SK-N-DZ (cell line): ENCODE data around the gene ZBTB7B.
"Not testable (repeated sequence)": the region's sequence is repeated elsewhere in the genome, so short reads cannot be mapped to it uniquely, and the experiment has no call there.

Source experiments
- DNase-seq: peaks from one replicate; pipeline ENCODE4 v3.0.0-alpha.2; 2015; ENCODE audit warnings: low spot score

ZBTB7B gene

DNA sequence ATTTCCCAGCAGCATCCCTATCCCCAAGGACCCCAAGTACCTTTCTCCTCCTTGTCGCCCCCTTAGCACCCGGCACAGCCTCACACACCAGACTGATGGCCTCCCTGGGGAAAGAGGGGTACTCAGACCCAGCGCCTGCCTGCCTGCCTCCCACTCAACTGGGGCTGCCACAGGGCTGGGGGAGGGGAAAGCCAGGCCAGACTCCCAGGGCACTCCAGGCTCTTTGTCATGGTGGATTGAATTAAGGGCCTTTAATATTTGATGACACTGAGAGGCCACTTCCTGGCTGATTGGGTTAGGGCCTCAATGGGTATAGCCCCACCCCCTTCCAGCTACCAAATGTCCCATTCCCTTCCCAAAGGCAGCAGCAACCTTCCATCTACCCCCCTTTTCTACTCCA lies 33.9 kb upstream of the ZBTB7B start:
- peak; percentile 65 for DNase-seq

DNA sequence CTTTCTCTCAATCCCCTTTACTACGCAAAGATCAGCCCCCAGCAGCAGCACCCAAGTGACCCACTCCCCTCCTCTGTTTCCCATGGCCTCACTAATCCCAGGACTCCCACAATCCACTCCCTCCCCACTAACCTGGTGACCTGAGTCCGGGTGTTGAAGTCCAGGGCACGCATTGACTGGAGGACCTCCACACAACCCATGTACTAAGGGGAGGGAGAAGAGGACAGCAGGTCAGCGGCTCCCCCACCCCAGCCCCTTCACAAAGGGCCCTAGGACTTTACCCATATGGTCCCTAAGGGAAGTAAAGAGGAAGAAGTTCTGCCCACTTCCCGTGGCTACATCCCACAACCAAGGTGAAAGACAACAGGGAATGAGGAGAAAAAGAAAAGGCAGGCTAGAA lies 33.4 kb upstream of the ZBTB7B start:
- no peak for DNase-seq

GRCh38 chr1:154969860-154970452 lies 32.6 kb upstream of the ZBTB7B start:
- DNase-seq: no peak

GRCh38 chr1:154970631-154971340 lies 31.8 kb upstream of the ZBTB7B start, which contains the start of gene SHC1:
SHC1 (minus strand) TSS chr1:154970747; CDS start chr1:154970526, 221 bp downstream.
- DNase-seq: peak; percentile 93

GRCh38 chr1:154971341-154971998 lies 31.1 kb upstream of the ZBTB7B start:
- DNase-seq: no peak

DNA sequence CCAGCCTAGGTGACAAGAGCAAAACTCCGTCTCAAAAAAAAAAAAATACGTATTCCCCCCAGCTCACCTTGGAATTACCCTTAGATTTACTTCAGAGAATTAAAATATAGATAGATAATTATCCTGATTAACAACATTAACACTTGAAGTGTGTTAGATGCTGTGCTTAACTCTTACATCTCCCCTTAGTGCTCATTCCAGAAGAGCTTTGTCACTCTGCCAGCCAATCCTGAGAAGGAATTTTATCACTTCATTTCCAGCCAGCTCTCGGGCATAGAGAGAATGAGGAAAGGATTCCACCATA lies 30.4 kb upstream of the ZBTB7B start:
- no peak for DNase-seq

DNA sequence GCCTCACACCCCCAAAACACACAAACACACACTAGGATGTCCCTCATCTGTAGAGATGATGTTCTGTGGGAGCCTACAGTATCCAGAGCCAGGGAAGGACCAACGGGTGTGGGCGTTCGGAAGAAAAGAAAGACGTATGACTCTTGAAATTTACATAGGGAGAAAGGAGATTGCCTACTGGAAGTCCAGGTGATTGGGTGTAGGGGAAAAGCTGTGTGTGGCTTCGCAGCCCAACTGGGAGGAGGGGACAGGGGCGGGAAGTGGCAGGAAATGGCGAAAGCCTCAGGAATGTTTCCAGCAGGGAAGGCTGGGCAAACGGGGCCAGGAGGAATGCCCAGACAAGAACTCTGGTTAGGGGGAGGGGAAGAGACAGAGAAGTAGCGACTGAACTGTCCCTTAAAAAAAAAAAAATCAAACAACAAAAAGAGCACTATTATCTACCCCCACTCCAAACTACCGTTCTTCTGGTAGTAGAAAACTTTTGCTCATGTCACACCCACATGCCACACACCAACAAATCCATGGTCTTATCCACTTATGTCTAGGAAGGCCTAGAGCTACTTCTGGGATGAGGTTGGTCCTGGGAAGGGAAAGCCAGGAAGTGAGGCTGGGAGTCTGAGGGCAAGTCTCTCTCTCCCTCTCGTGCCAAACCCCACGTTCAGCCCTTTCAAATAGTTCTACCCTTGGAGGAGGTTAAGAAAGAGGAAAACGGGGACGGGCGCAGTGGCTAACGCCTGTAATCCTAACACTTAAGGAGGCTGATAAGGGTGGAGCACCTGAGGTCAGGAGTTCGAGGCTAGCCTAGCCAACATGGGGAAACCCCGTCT lies 29.9 kb upstream of the ZBTB7B start:
- DNase-seq: no peak

GRCh38 chr1:154973344-154974101 lies 29.1 kb upstream of the ZBTB7B start:
- peak; percentile 96 for DNase-seq

DNA sequence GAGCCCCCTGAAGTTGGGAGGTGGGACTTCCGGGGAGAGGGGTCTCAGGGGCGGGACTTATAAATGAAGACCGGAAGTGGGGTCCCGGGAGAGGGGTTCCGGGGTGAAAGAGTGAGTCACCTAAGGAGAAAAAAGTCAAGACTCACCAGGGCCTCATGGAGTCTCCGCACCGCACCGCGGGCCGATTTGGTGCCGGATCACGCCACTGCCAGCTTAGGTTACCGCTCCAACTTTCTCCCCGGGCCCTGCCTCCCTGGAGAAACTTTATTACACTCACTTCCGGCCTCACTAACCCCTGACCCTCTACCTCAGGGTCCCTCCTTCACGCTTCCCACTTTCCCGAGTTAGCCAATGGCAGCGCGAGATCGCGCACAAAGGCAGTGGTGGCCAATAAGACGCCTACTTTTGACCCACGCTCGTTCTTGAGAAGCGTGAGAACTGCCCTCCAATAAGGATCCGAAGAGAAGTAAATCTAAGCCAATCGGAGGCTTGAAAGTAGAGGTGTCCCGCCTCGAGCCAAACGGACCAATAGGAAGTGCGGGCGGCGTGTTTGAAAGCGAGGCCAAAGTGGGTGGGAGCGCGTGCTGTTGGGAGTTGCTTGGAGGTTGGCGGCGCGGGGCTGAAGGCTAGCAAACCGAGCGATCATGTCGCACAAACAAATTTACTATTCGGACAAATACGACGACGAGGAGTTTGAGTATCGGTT lies 28.3 kb upstream of the ZBTB7B start, which contains the start of gene CKS1B:
CKS1B (plus strand) TSS at position 580 of the 706 bp plus-strand sequence; CDS start at position 645, 65 bp downstream.
- DNase-seq: peak; percentile 100

DNA sequence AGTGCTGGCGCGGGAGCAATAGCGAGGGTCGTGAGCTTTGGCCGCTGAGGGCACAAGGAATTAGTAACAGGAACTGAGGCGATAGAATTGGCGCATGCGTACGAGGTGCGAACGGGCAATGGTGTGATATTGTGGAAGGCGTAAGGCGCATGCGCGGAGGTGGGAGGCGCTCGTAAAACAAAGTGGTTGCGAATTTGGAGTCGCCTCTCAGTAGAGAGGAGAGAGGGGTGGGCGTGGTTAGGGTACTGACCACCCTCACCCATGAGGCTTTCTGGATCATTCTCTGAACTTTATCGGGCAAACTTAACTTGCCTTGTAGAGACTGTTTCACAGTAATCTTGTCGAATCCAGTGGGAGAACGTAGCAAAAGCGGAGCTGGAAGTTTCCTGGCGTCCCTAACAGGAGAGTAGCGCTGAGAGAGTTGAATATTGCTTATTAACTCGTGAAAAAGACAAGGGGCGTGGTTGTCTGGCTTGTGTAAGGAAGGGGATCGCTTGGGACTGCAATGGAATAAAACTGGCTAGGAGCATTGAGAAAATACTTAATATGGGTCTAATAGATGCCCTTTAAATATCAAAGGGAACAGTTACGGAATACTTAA lies 27.7 kb upstream of the ZBTB7B start:
- DNase-seq: peak; percentile 99

- DNase-seq: no peak
Measured at GRCh38 chr1:154975409-154976059, 27.1 kb upstream of the ZBTB7B start.

DNA sequence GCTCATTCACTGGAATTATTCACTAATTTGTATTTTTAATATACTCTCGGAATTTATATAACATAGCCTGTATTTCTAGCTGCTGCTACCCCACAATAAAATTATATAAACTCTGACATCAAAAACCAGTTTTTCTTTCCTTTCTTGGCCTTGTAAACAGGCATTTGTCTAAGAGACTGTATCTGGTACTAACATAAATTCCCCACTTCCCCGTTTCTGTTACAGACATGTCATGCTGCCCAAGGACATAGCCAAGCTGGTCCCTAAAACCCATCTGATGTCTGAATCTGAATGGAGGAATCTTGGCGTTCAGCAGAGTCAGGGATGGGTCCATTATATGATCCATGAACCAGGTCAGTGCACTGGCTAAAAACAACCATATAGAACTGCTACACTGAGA lies 24.8 kb upstream of the ZBTB7B start:
- not testable (repeated sequence) for DNase-seq

- peak; percentile 86 for DNase-seq
Measured at GRCh38 chr1:154978360-154978759, 24.2 kb upstream of the ZBTB7B start.

GRCh38 chr1:154982341-154982740 lies 20.3 kb upstream of the ZBTB7B start:
- DNase-seq: no peak

DNA sequence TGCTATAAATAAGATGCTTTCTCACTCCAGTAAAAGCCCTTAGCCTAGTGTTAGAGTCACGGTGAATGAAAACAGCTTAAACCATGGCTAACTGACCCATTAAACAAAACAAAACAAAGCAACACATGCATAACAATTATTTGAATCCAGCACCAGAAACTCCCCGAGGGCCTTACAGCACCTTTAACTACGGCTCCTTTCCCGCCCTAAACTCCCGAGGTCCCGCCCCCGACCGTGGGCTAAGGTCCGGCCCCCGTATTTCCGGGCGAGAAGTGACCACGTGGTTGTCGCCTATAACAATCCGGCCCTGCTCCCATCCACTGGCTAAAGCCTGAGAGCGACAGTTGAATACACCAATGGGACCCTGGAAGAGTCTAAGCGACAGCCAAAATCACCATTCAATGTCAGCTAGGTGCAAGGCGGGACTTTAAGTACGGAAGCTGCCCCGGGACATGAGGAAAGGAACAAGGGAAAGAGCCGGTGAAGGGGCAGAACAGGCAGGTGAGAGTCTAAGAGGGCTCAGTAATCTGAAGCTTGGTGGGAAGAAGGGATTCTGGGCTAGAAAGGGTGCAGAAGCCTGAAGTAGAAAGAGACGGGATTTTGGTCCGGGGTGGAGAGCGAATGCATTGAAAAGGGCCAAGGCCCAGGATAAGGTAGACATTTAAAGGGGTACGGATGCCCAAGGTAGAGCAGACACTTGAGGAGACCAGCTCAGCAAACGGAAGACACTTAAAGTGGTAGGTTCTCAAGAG lies 19.5 kb upstream of the ZBTB7B start, which contains the start of gene FLAD1:
FLAD1 (plus strand) TSS at position 448 of the 752 bp plus-strand sequence. CDS start 351 bp downstream, outside the sequence.
- peak; percentile 100 for DNase-seq

DNA sequence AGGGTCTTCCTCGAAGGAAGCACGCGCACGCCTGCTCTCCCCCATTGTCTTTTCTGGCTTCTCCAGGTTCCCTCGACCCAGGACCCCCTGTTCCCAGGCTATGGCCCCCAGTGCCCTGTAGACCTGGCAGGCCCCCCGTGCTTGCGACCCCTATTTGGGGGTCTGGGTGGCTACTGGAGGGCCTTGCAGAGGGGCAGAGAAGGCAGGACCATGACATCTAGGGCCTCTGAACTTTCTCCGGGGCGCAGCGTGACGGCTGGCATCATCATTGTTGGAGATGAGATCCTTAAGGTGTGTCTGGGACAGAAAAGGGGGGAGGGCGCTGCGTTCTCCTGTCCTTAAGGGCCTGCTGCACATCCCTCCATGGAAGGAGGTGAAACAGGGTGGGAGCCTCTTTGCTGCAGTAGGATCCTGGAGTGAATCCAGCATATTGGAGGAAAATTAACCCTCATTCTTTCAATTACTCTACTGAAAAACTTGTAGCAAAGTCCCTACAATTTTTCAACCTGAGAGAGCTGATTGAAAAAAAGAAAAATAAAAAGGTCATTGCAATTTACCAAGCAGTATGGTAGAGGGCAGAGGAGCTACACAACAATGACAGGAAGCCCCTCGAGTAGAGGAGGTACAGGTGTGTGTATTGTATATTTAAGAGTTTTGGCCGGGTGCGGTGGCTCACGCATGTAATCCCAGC lies 18.7 kb upstream of the ZBTB7B start:
- DNase-seq: no peak

- DNase-seq: not testable (repeated sequence)
Measured at GRCh38 chr1:154986736-154987135, 15.9 kb upstream of the ZBTB7B start.

- DNase-seq: no peak
Measured at GRCh38 chr1:154987326-154987725, 15.3 kb upstream of the ZBTB7B start.
